H1 (cell line): ENCODE measurements around the gene CUEDC2. TPM values are rescaled to one million over a fixed set of nuclear protein-coding genes. Genes with fewer than 3 reads are reported as not detected.

Experiments used
- CTCF ChIA-PET: fragments of 300-600 bp; sonication (Branson Sonifier 250); formaldehyde crosslinking; loops from one replicate; lab custom pipeline; 2021; ENCODE audit not compliant: partially characterized antibody; lab: Charles Lee
- POLR2A ChIA-PET: fragments of 300-600 bp; sonication (Branson Sonifier 250); formaldehyde crosslinking; loops from one replicate; lab custom pipeline; 2021; ENCODE audit warnings: inconsistent platforms; ENCODE audit not compliant: partially characterized antibody; lab: Charles Lee
- DNase-seq, 2 experiments: peaks; one replicate each; pipeline versions ENCODE4 v3.0.0 to v3.0.0-alpha.2; 2010 to 2022; ENCODE audit warnings: low spot score in 2 of 2, low read depth in 1 of 2, mixed read lengths in 1 of 2
- FAIRE-seq: peaks from 2 replicates; lab custom pipeline; 2011; peaks lifted over from hg19 to GRCh38; lab: Jason Lieb, UNC
- H2AFZ ChIP-seq: 2 replicates; pipeline ENCODE4 v1.8.1; 2012; ENCODE audit warnings: low read length, inconsistent platforms
- H2AK5ac ChIP-seq: 2 replicates; pipeline ENCODE4 v1.6.1; 2013; ENCODE audit warnings: low read depth, low read length
- H2BK120ac ChIP-seq: replicated peaks from 2 replicates; pipeline ENCODE3; 2013; ENCODE audit warnings: low read depth, low read length, inconsistent platforms
- H2BK12ac ChIP-seq: 2 replicates; pipeline ENCODE4 v1.6.1; 2013; ENCODE audit warnings: low read depth, low read length
- H2BK15ac ChIP-seq: 2 replicates; pipeline ENCODE4 v1.6.1; 2013; ENCODE audit warnings: low read length
- H2BK20ac ChIP-seq: 2 replicates; pipeline ENCODE4 v1.6.1; 2013; ENCODE audit warnings: low read length
- H2BK5ac ChIP-seq: 2 replicates; pipeline ENCODE4 v1.6.1; 2013; ENCODE audit warnings: low read depth, low read length
- H3K14ac ChIP-seq: 2 replicates; pipeline ENCODE4 v1.6.1; 2013; ENCODE audit warnings: inconsistent platforms; ENCODE audit not compliant: insufficient read length
- H3K18ac ChIP-seq: 2 replicates; pipeline ENCODE4 v1.6.1; 2013; ENCODE audit warnings: low read length; ENCODE audit errors: extremely low read depth
- H3K23ac ChIP-seq: 2 replicates; pipeline ENCODE4 v1.6.1; 2013; ENCODE audit warnings: inconsistent platforms; ENCODE audit not compliant: insufficient read length
- H3K23me2 ChIP-seq: 2 replicates; pipeline ENCODE4 v1.6.1; 2013; ENCODE audit warnings: low read depth, low read length
- H3K27ac ChIP-seq: 2 replicates; pipeline ENCODE4 v1.6.1; 2011; ENCODE audit warnings: low read depth, low read length, inconsistent platforms
- H3K27me3 ChIP-seq, 4 experiments: replicated peaks in 1 of 4; 1 replicate in 1 of 4; 2 replicates in 3 of 4; pipeline versions ENCODE4 v1.6.1 to v1.8.1; 2011 to 2013; ENCODE audit warnings: low read length in 3 of 4, mild to moderate bottlenecking in 3 of 4, inconsistent platforms in 2 of 4, mixed read lengths in 2 of 4, moderate library complexity in 1 of 4; ENCODE audit not compliant: control insufficient read depth in 3 of 4, insufficient read depth in 3 of 4; ENCODE audit errors: extremely low read depth in 1 of 4
- H3K36me3 ChIP-seq, 4 experiments: 2 replicates each; pipeline versions ENCODE4 v1.6.1 to v1.8.1; 2011 to 2013; ENCODE audit warnings: mild to moderate bottlenecking in 4 of 4, low read length in 3 of 4, moderate library complexity in 2 of 4, control low read depth in 1 of 4, inconsistent platforms in 1 of 4; ENCODE audit not compliant: insufficient read depth in 4 of 4, control insufficient read depth in 2 of 4
- H3K4ac ChIP-seq: replicated peaks from 2 replicates; pipeline ENCODE3; 2013; ENCODE audit warnings: low read length, low read depth, mixed read lengths, inconsistent platforms; ENCODE audit not compliant: insufficient read length
- H3K4me1 ChIP-seq, 4 experiments: replicated peaks in 1 of 4; 1 replicate in 1 of 4; 2 replicates in 3 of 4; pipeline versions ENCODE4 v1.6.1 to v1.8.1; 2011 to 2013; ENCODE audit warnings: low read length in 3 of 4, inconsistent platforms in 2 of 4, mixed read lengths in 1 of 4; ENCODE audit not compliant: insufficient read depth in 4 of 4, control insufficient read depth in 3 of 4
- H3K4me2 ChIP-seq, 2 experiments: 2 replicates each; pipeline versions ENCODE4 v1.6.1 to v1.8.1; 2011 to 2013; ENCODE audit warnings: low read depth in 2 of 2, low read length in 2 of 2, control low read depth in 1 of 2, inconsistent platforms in 1 of 2, mild to moderate bottlenecking in 1 of 2; ENCODE audit not compliant: insufficient read depth in 1 of 2
- H3K4me3 ChIP-seq, 4 experiments: fragments of 200-600, 300-600 bp in 1 of 4; sonication (generic), shearing (Covaris generic), sonication (Bioruptor Twin) in 1 of 4; 2 replicates each; pipeline versions ENCODE4 v1.5.1 to v1.8.1; 2011 to 2016; ENCODE audit warnings: low read length in 4 of 4, low read depth in 3 of 4, control low read depth in 2 of 4, inconsistent platforms in 2 of 4, mild to moderate bottlenecking in 2 of 4, mixed read lengths in 1 of 4, moderate library complexity in 1 of 4; ENCODE audit not compliant: insufficient read depth in 2 of 4; ENCODE audit errors: extremely low read depth in 1 of 4
- H3K56ac ChIP-seq: replicated peaks from 2 replicates; pipeline ENCODE3; 2013; ENCODE audit warnings: low read depth, mild to moderate bottlenecking, mixed read lengths, low read length, inconsistent platforms; ENCODE audit not compliant: insufficient read length
- H3K79me1 ChIP-seq: 2 replicates; pipeline ENCODE4 v1.6.1; 2013; ENCODE audit warnings: low read depth, low read length, control low read depth
- H3K79me2 ChIP-seq, 2 experiments: 2 replicates each; pipeline versions ENCODE4 v1.6.1 to v1.8.1; 2012 to 2013; ENCODE audit warnings: low read length in 2 of 2, mild to moderate bottlenecking in 2 of 2, inconsistent platforms in 1 of 2; ENCODE audit not compliant: insufficient read depth in 2 of 2, control insufficient read depth in 1 of 2
- H3K9ac ChIP-seq, 4 experiments: replicated peaks in 1 of 4; 1 replicate in 1 of 4; 2 replicates in 3 of 4; pipeline versions ENCODE4 v1.6.1 to v1.8.1; 2011 to 2013; ENCODE audit warnings: low read depth in 3 of 4, low read length in 3 of 4, control low read depth in 2 of 4, mild to moderate bottlenecking in 2 of 4, moderate library complexity in 2 of 4, inconsistent platforms in 1 of 4; ENCODE audit errors: extremely low read depth in 1 of 4
- H3K9me3 ChIP-seq, 2 experiments: 2 replicates each; pipeline versions ENCODE4 v1.6.1 to v1.8.1; 2012 to 2013; ENCODE audit warnings: mild to moderate bottlenecking in 2 of 2, moderate library complexity in 2 of 2, control low read depth in 1 of 2, inconsistent platforms in 1 of 2, low read depth in 1 of 2, low read length in 1 of 2, mixed read lengths in 1 of 2; ENCODE audit not compliant: insufficient read depth in 2 of 2
- H4K20me1 ChIP-seq, 2 experiments: replicated peaks in 1 of 2; 2 replicates each; pipeline versions ENCODE3 to v1.8.1; 2011 to 2013; ENCODE audit warnings: inconsistent platforms in 2 of 2, low read length in 2 of 2, mild to moderate bottlenecking in 1 of 2; ENCODE audit not compliant: insufficient read depth in 2 of 2, control insufficient read depth in 1 of 2
- H4K5ac ChIP-seq: 2 replicates; pipeline ENCODE4 v1.6.1; 2013; ENCODE audit warnings: low read length, low read depth, mixed read lengths, inconsistent platforms; ENCODE audit not compliant: insufficient read length
- H4K8ac ChIP-seq: 2 replicates; pipeline ENCODE4 v1.8.0; 2013; ENCODE audit warnings: mild to moderate bottlenecking, moderate library complexity, low read length, inconsistent platforms; ENCODE audit not compliant: insufficient read depth; ENCODE audit errors: extremely low read depth
- H4K91ac ChIP-seq: replicated peaks from 2 replicates; pipeline ENCODE3; 2013; ENCODE audit warnings: low read length, mixed read lengths, inconsistent platforms; ENCODE audit not compliant: insufficient read length
- CTBP2 ChIP-seq: IDR thresholded peaks from 2 replicates; pipeline ENCODE4 v1.7.0; 2011; ENCODE audit warnings: borderline replicate concordance, mild to moderate bottlenecking, moderate library complexity, mixed read lengths, low read length; ENCODE audit not compliant: insufficient read depth, insufficient read length
- YY1 ChIP-seq: IDR thresholded peaks from 2 replicates; pipeline ENCODE4 v1.6.1; 2011; ENCODE audit warnings: low read depth, mild to moderate bottlenecking, low read length
- WGBS, 2 experiments: shearing (Covaris generic) in 1 of 2; methylation state at CpG; one replicate each; pipeline versions ENCODE4 v1.1.6 to v1.1.7; 2013 to 2015; ENCODE audit warnings: low lambda C conversion rate in 2 of 2, mixed read lengths in 2 of 2, inconsistent platforms in 1 of 2, low coverage in 1 of 2, missing lambda C conversion rate in 1 of 2; ENCODE audit not compliant: insufficient replicate concordance in 2 of 2, insufficient coverage in 1 of 2, insufficient read length in 1 of 2; ENCODE audit errors: extremely low coverage in 1 of 2, missing lambda C conversion rate in 1 of 2; 5-methylcytosine and 5-hydroxymethylcytosine counted together
- polyA plus RNA-seq, 7 experiments: library from polyadenylated mRNA; depleted of rRNA in 3 of 7; stranded (reverse) in 5 of 7; unstranded in 2 of 7; fragments of >200 nt in 5 of 7; fragments of 200-250 nt in 2 of 7; gene quantifications; 1 replicate in 5 of 7; 2 replicates in 1 of 7; 4 replicates in 1 of 7; pipeline versions ENCODE4 v1.2.1 to v1.2.3, GENCODE V29; 2011 to 2013; ENCODE audit warnings: missing spikeins in 2 of 7, mixed read lengths in 2 of 7
- total RNA-seq: library from RNA; stranded (reverse); fragmentation: NEBNext Ultra II Directional; extraction: Animal tissue kit (Norgen Biotek cat#: 25700); gene quantifications from 2 replicates; pipeline ENCODE4 v1.2.1, GENCODE V29; 2021

Gene CUEDC2
- total and polyA plus RNA-seq, 2 of the 8 experiments (the other 6 are each of a cell fraction or from before 2014, with no cell fraction given): 41.7 to 55.2 TPM

DNA sequence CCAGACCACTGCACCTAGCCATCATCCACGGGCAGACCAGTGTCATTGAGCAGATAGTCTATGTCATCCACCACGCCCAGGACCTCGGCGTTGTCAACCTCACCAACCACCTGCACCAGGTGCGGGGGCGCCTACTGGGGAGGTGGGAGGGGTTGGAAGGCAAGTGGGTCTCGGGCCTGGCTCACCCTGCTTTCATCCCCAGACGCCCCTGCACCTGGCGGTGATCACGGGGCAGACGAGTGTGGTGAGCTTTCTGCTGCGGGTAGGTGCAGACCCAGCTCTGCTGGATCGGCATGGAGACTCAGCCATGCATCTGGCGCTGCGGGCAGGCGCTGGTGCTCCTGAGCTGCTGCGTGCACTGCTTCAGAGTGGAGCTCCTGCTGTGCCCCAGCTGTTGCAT lies 32.3 kb downstream of the CUEDC2 start:
- H4K91ac ChIP-seq: peak overlapping the region; percentile 81
- 0 out of 2 replicates have a peak overlapping the region, but pooled peaks have one; percentile 66 for H2BK5ac ChIP-seq
- H3K79me1 ChIP-seq: no peaks in the 10 kb centered on the region
- DNase-seq (no peak), FAIRE-seq (no peak)
- peaks cover 6 to 10% of the 10 kb centered on the region in 2 experiments for H4K20me1 ChIP-seq
- H4K5ac ChIP-seq: peak overlapping the region; percentile 69
- H3K4me1 ChIP-seq: peaks cover 0 to 18% (median 10%) of the 10 kb centered on the region in 4 experiments; a peak in 6 of 7 replicates
- H2BK15ac ChIP-seq: peak overlapping the region; percentile 95; the same call in 1 of the 2 replicates
- no peak overlapping the region for H2BK20ac ChIP-seq
- H3K79me2 ChIP-seq: no peaks in the 10 kb centered on the region
- no peak overlapping the region for H2AK5ac ChIP-seq
- TF ChIP-seq YY1 (no peak), CTBP2 (no peak)
- TF ChIP-seq, all 59 proteins: peak for 0
- Histone ChIP-seq H3K4me2 (peak overlapping the region; percentile 12 to 74; a peak in 3 of 4 replicates), H2BK120ac (no peak overlapping the region), H3K9me3 (no peaks in the 10 kb centered on the region), H3K27ac (no peak overlapping the region), H3K23ac (no peak overlapping the region), H2BK12ac (peak overlapping the region; percentile 87; the same call in 1 of the 2 replicates), H3K23me2 (peaks cover 6% of the 10 kb centered on the region; the same call in 1 of the 2 replicates), H4K8ac (peak overlapping the region; percentile 71; the same call in 1 of the 2 replicates), H3K18ac (peak overlapping the region; percentile 90; the same call in 1 of the 2 replicates), H3K14ac (no peak overlapping the region), H3K27me3 (peaks cover 0 to 8% (median 4%) of the 10 kb centered on the region in 4 experiments; a peak in 6 of 7 replicates), H3K4ac (peak overlapping the region; percentile 53), H2AFZ (no peak overlapping the region), H3K56ac (no peak overlapping the region), H3K36me3 (peaks cover 2 to 13% (median 8%) of the 10 kb centered on the region in 4 experiments; a peak in 6 of 8 replicates), H3K4me3 (peak overlapping the region in 1 of 4 experiments; percentile 70; a peak in 1 of 8 replicates), H3K9ac (no peak overlapping the region)
- WGBS, 2 experiments: 90% methylated on average over 16 of the region's 17 CpGs; no CpG with 5 or more reads in 1 of the 2 experiments
- CTCF ChIA-PET: interaction anchor here (0.7 to 16.4 kb wide), 31 partner anchors 10 to 282 kb away, joined by 3 to 357 read pairs (median 4); partner anchors contain the start of genes ELOVL3, FBXL15, PITX3 and PSD
- POLR2A ChIA-PET: interaction anchor here (0.6 to 6.1 kb wide), 13 partner anchors 7 to 287 kb away, joined by 3 to 38 read pairs (median 4); partner anchors contain the start of genes CUEDC2 and FBXL15
